NT2/D1 (cell line): ENCODE results near the gene HUWE1.

Experiments
- YY1 ChIP-seq: IDR thresholded peaks from 2 replicates; pipeline ENCODE4 v1.6.1; 2011; ENCODE audit not compliant: insufficient read length, insufficient read depth
- ZNF274 ChIP-seq: IDR thresholded peaks from 2 replicates; pipeline ENCODE4 v1.6.1; 2011; ENCODE audit warnings: mild to moderate bottlenecking, low read depth, low read length

GRCh38 chrX:53594354-53594753 is 92.2 kb downstream of the HUWE1 start:
- TF ChIP-seq ZNF274 (no peak), YY1 (no peak)
